ENCODE data around the gene PACRG.

- no peak for TF ChIP-seq EZH2 (IDR thresholded peaks at IDR 0.05; ENCODE audit: low read length)
- TF ChIP-seq, protein P1, sequence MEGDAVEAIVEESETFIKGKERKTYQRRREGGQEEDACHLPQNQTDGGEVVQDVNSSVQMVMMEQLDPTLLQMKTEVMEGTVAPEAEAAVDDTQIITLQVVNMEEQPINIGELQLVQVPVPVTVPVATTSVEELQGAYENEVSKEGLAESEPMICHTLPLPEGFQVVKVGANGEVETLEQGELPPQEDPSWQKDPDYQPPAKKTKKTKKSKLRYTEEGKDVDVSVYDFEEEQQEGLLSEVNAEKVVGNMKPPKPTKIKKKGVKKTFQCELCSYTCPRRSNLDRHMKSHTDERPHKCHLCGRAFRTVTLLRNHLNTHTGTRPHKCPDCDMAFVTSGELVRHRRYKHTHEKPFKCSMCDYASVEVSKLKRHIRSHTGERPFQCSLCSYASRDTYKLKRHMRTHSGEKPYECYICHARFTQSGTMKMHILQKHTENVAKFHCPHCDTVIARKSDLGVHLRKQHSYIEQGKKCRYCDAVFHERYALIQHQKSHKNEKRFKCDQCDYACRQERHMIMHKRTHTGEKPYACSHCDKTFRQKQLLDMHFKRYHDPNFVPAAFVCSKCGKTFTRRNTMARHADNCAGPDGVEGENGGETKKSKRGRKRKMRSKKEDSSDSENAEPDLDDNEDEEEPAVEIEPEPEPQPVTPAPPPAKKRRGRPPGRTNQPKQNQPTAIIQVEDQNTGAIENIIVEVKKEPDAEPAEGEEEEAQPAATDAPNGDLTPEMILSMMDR (optimal IDR thresholded peaks at IDR 0.05 in 1 of 3, IDR thresholded peaks at IDR 0.05 in 1 of 3, conservative IDR thresholded peaks at IDR 0.05 in 1 of 3; ENCODE audit: extremely low read depth in 1 of 3, insufficient read depth in 2 of 3, low read length in 3 of 3): no peak
Measured at GRCh38 chr6:163008186-163008585, 280.4 kb downstream of the PACRG start.
